GM18526 (cell line): ENCODE data around the gene COL5A3.

Source experiments
- POLR2A ChIP-seq: IDR thresholded peaks from 3 replicates; pipeline ENCODE4 v1.6.1; 2011; ENCODE audit not compliant: insufficient read length; ENCODE audit errors: extremely low read depth

Gene COL5A3

GRCh38 chr19:9962623-9963290 is 47.5 kb downstream of the COL5A3 start:
- TF ChIP-seq POLR2A: no peak

GRCh38 chr19:9961103-9961502 is 49.2 kb downstream of the COL5A3 start:
- no peak for TF ChIP-seq POLR2A

- TF ChIP-seq POLR2A: no peak
These were observed 51.9 kb downstream of the COL5A3 start for GRCh38 chr19:9958379-9958821.

GRCh38 chr19:9956956-9957355 is 53.3 kb downstream of the COL5A3 start:
- TF ChIP-seq POLR2A: no peak

- no peak for TF ChIP-seq POLR2A
These were observed 56.3 kb downstream of the COL5A3 start for GRCh38 chr19:9953802-9954542.

- TF ChIP-seq POLR2A: no peak
These were observed 58.0 kb downstream of the COL5A3 start for GRCh38 chr19:9952276-9952675.

- no peak for TF ChIP-seq POLR2A
These were observed 62.9 kb downstream of the COL5A3 start for GRCh38 chr19:9947441-9947840.

GRCh38 chr19:9945319-9945966 is 64.9 kb downstream of the COL5A3 start:
- no peak for TF ChIP-seq POLR2A

- TF ChIP-seq POLR2A: no peak
These were observed 66.6 kb downstream of the COL5A3 start for GRCh38 chr19:9943744-9944143.

- no peak for TF ChIP-seq POLR2A
These were observed 68.6 kb downstream of the COL5A3 start for GRCh38 chr19:9941671-9942070.

- no peak for TF ChIP-seq POLR2A
These were observed 69.1 kb downstream of the COL5A3 start for GRCh38 chr19:9941231-9941630.

- no peak for TF ChIP-seq POLR2A
These were observed 69.5 kb downstream of the COL5A3 start for GRCh38 chr19:9940778-9941177.

GRCh38 chr19:9939301-9939913 is 70.9 kb downstream of the COL5A3 start:
- no peak for TF ChIP-seq POLR2A

GRCh38 chr19:9937001-9937411 is 73.3 kb downstream of the COL5A3 start:
- no peak for TF ChIP-seq POLR2A

GRCh38 chr19:9936326-9937000 is 73.8 kb downstream of the COL5A3 start, which contains the start of gene OLFM2:
Gene OLFM2 (minus strand): TSS chr19:9936515. CDS start chr19:9936366, 149 bp downstream.
- TF ChIP-seq POLR2A: no peak
